HG02970 (cell line): ENCODE measurements around the gene FAAP24.
"Not testable (repeated sequence)": the region's sequence is repeated elsewhere in the genome, so short reads cannot be mapped to it uniquely, and the experiment has no call there.

ENCODE experiments used
- ATAC-seq: cut with Tn5 transposase; IDR thresholded peaks from one replicate; pipeline ENCODE4 v1.9.1; 2021; ENCODE audit warnings: mild to moderate bottlenecking, moderate library complexity, moderate number of reproducible peaks; ENCODE audit not compliant: unreplicated experiment, low FRiP score

Gene FAAP24, protein sequence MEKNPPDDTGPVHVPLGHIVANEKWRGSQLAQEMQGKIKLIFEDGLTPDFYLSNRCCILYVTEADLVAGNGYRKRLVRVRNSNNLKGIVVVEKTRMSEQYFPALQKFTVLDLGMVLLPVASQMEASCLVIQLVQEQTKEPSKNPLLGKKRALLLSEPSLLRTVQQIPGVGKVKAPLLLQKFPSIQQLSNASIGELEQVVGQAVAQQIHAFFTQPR

GRCh38 chr19:32971715-32972540 is at the start of gene FAAP24, which contains the start of gene CEP89:
FAAP24 (plus strand) TSS chr19:32972242; CDS start chr19:32973197, 955 bp downstream.
CEP89 (minus strand) TSS chr19:32971958; CDS start chr19:32971874, 84 bp downstream.
- peak; percentile 99 for ATAC-seq

- ATAC-seq = no peak
These were observed 47.8 kb upstream of the FAAP24 start for GRCh38 chr19:32924200-32924599.

GRCh38 chr19:32928806-32929205 is 43.2 kb upstream of the FAAP24 start:
- no peak for ATAC-seq

DNA sequence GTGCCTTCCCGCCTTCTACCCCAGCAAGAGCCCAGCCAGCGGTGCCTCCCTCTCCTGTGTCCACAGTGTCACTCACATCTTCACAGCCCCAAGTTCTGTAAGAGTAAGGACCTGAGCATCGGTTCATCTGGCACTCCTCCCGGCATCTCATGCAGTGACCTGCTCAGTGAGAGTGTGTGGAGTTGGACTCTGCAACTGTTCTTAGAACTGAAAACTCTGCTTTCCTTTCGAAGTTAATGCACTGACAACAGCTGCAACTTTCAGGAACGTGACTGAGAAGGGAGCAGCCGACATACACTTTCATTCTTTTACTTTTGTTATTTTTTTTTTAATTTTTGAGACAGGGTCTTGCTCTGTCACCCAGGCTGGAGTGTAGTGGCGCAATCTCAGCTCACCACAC is 41.5 kb upstream of the FAAP24 start:
- ATAC-seq = no peak

- ATAC-seq = no peak
These were observed 38.5 kb upstream of the FAAP24 start for GRCh38 chr19:32933571-32933970.

- no peak for ATAC-seq
These were observed 36.4 kb upstream of the FAAP24 start for GRCh38 chr19:32935629-32936028.

DNA sequence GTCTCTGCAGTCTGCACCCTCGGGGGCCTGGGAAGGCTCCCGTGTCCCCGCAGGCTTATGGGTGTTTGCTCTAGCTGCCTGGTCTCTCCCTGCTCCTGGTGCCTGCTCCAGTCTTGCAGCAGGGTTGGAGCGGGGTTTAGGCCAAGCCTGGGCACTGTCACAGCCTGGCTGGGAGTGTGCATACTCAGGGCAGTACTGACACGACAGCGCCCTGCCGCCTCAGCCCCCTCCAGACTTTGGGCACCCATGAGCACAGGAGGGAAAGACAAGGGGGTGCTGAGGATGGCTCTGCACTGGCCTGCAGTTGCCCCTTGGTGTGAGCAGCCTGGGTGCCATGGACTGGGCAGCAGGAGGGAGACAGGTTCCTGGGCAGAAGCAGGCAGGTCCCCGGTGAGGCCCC is 36.0 kb upstream of the FAAP24 start:
- no peak for ATAC-seq

- ATAC-seq = not testable (repeated sequence)
These were observed 30.8 kb upstream of the FAAP24 start for GRCh38 chr19:32941273-32941672.

DNA sequence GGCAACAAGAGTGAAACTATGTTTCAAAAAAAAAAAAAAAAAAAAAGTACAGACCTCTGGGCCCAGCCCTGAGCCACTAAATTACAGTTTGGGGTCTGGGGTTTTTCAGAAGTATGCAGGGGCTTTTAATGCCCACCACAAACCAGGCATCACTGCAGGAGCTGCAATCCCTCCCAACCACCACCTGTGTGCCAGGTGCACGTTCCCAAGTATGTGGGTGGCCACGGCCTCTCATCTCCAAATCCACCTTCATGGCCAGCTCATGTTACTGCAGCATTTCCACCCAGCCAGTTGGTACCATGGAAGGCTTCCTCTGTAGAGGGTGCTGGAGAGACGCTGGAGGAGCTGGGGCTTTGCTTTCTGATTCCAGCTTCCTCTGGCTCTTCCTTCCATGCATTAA is 26.8 kb upstream of the FAAP24 start:
- no peak for ATAC-seq

GRCh38 chr19:32966750-32967149 is 5.3 kb upstream of the FAAP24 start:
- ATAC-seq = no peak

GRCh38 chr19:32969549-32969948 is 2.5 kb upstream of the FAAP24 start:
- ATAC-seq = no peak

DNA sequence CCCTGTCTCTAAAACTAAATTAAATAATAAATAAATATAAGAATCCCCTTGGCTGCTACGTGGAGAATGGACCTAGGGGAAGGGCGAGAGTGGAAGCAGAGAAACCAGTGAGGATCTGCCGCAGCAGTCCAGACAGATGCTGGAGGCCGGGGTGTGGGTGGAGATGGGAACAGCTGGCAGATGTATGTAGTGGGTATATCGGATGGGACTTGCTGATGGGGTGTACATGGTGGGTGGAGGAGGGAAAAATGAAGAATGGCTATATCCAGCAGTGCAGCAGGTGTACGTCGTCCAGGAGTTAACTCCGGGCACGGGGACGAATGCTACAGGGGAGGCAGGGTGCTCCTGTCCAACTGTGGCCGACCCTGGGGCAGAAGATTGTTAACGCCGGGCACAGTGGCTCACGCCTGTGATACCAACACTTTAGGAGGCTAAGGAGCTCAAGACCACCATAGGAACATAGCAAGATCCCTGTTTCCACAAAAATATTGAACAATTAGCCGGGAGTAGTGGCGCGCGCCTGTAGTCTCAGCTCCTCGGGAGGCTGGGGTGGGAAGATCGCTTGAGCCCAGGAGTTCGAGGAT is 938 bp upstream of the FAAP24 start:
- no peak for ATAC-seq

GRCh38 chr19:32976223-32976805 is 4.3 kb downstream of the FAAP24 start:
- no peak for ATAC-seq

DNA sequence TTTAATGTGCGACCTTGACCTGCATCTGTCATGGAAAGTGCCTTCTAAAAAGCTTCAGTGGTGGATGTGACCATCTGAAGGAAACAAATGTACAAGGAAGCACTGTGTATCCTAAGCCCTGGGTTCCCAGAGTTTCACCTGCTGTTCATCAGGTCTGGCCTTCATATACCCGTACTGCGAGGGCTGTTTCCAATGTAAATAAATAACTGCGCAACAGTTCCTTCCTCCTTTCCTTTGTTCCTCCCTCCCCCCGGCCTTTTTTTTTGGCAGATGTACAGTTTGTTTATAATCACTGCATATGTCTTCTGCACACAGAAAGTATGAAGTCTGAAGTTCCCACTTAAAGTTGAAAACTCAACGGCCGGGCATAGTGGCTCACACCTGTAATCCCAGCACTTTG is 5.2 kb downstream of the FAAP24 start:
- ATAC-seq = no peak

- not testable (repeated sequence) for ATAC-seq
These were observed 5.8 kb downstream of the FAAP24 start for GRCh38 chr19:32977813-32978212.

GRCh38 chr19:32979807-32980206 is 7.8 kb downstream of the FAAP24 start:
- not testable (repeated sequence) for ATAC-seq

DNA sequence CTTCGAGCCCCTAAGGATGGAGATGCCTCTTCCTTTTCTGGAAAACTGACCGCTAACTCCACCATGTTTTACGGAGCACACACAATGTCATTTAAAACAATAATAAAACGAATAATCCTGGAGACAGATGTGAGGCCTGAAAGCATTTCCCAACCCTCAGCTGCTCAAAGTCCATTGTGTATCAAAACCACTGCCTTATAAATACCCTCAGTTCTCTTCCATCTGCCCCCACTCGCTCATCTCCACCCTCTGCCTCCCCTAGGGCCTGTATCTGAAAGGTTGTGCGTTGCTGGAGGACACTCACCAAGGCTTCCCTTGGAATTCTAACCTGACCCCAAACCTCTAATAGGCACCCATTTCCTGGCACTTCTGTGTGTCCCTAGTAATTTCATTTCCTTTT is 10.4 kb downstream of the FAAP24 start:
- ATAC-seq = not testable (repeated sequence)

GRCh38 chr19:32988254-32988653 is 16.2 kb downstream of the FAAP24 start:
- ATAC-seq = not testable (repeated sequence)

DNA sequence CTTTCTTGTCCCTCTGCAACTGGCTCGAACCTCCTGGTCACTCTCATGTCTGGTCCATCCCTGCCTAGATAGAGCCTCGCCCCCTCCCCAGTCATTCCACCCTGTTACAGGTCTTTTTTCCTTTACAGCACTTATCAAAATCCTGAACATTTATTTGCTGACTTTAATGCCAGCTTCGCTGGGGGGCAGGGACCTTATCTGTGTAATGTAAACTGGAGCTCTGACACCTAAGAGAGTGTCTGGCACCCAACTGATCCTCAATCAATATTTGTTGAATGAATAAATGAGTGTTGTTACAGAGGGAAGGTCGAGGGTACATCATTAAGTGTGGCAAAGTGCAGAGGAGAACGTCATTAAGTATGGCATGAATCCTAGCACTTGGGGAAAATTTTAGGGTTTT is 16.7 kb downstream of the FAAP24 start:
- no peak for ATAC-seq

- ATAC-seq = not testable (repeated sequence)
These were observed 23.9 kb downstream of the FAAP24 start for GRCh38 chr19:32995966-32996365.

- not testable (repeated sequence) for ATAC-seq
These were observed 25.0 kb downstream of the FAAP24 start for GRCh38 chr19:32997061-32997464.
